ENCODE data around the gene IGF2BP3.

IGF2BP3 gene

GRCh38 chr7:23475576-23475839, 5.2 kb upstream of the IGF2BP3 start:
- no peak overlapping the region for H3K4me3 ChIP-seq (replicated peaks in 1 of 2; ENCODE audit: low read depth in 2 of 2, low read length in 2 of 2)
- TF ChIP-seq CTCF (IDR thresholded peaks at IDR 0.05; ENCODE audit: low read depth, low read length) = no peak
- DNase-seq (ENCODE audit: low read depth in 2 of 2) = no peak

- TF ChIP-seq CTCF (IDR thresholded peaks at IDR 0.05; ENCODE audit: low read depth, low read length) = no peak
- H3K4me3 ChIP-seq (replicated peaks in 1 of 2; ENCODE audit: low read depth in 2 of 2, low read length in 2 of 2) = peak overlapping the region; percentile 66 to 69
- DNase-seq (ENCODE audit: low read depth in 2 of 2) = peak in 1 of 2 donors; percentile 48
Measured at GRCh38 chr7:23474829-23475575, 4.7 kb upstream of the IGF2BP3 start.

GRCh38 chr7:23474094-23474828, 4.0 kb upstream of the IGF2BP3 start:
- H3K4me3 ChIP-seq (replicated peaks in 1 of 2; ENCODE audit: low read depth in 2 of 2, low read length in 2 of 2) = peak overlapping the region; percentile 66 to 69
- TF ChIP-seq CTCF (IDR thresholded peaks at IDR 0.05; ENCODE audit: low read depth, low read length) = no peak
- DNase-seq (ENCODE audit: low read depth in 2 of 2) = peak; percentile 96 to 97

- DNase-seq (ENCODE audit: low read depth in 2 of 2) = no peak
- TF ChIP-seq CTCF (IDR thresholded peaks at IDR 0.05; ENCODE audit: low read depth, low read length) = no peak
- peak overlapping the region; percentile 66 to 69 for H3K4me3 ChIP-seq (replicated peaks in 1 of 2; ENCODE audit: low read depth in 2 of 2, low read length in 2 of 2)
Measured at GRCh38 chr7:23473844-23474093, 3.5 kb upstream of the IGF2BP3 start.

GRCh38 chr7:23472956-23473843, 2.9 kb upstream of the IGF2BP3 start:
- peak overlapping the region; percentile 66 to 69 for H3K4me3 ChIP-seq (replicated peaks in 1 of 2; ENCODE audit: low read depth in 2 of 2, low read length in 2 of 2)
- no peak for TF ChIP-seq CTCF (IDR thresholded peaks at IDR 0.05; ENCODE audit: low read depth, low read length)
- no peak for DNase-seq (ENCODE audit: low read depth in 2 of 2)

- no peak for TF ChIP-seq CTCF (IDR thresholded peaks at IDR 0.05; ENCODE audit: low read depth, low read length)
- no peak for DNase-seq (ENCODE audit: low read depth in 2 of 2)
- no peak overlapping the region for H3K4me3 ChIP-seq (replicated peaks in 1 of 2; ENCODE audit: low read depth in 2 of 2, low read length in 2 of 2)
Measured at GRCh38 chr7:23472556-23472955, 2.3 kb upstream of the IGF2BP3 start.
